Kidney (tissue), 14 donors: ENCODE data around the gene TEX50. TPM values are rescaled to one million over a fixed set of nuclear protein-coding genes. Genes with fewer than 3 reads are reported as not detected.
"Not testable (repeated sequence)": the region's sequence is repeated elsewhere in the genome, so short reads cannot be mapped to it uniquely, and the experiment has no call there.

Experiments used
- DNase-seq, 5 donors: peaks; one replicate each; pipeline ENCODE4 v3.0.0-alpha.2; 2013 to 2020
- FAIRE-seq: peaks from 2 replicates; lab custom pipeline; 2012; peaks lifted over from hg19 to GRCh38; lab: Jason Lieb, UNC
- H3K27ac ChIP-seq, 2 donors: one replicate each; pipeline ENCODE4 v1.7.0; 2013; ENCODE audit warnings: low read depth in 2 of 2, low read length in 2 of 2, inconsistent platforms in 1 of 2
- H3K27me3 ChIP-seq: one replicate; pipeline ENCODE4 v1.7.1; 2013; ENCODE audit warnings: low read length, inconsistent platforms; ENCODE audit not compliant: control insufficient read depth, insufficient read depth
- H3K36me3 ChIP-seq, 3 donors: one replicate each; pipeline versions ENCODE4 v1.7.0 to v1.7.1; 2013; ENCODE audit warnings: low read length in 3 of 3, control low read depth in 1 of 3, inconsistent platforms in 1 of 3; ENCODE audit not compliant: insufficient read depth in 3 of 3, control insufficient read depth in 2 of 3
- H3K4me1 ChIP-seq, 3 donors: one replicate each; pipeline versions ENCODE4 v1.7.0 to v1.7.1; 2013; ENCODE audit warnings: low read length in 3 of 3, inconsistent platforms in 1 of 3, low read depth in 1 of 3; ENCODE audit not compliant: control insufficient read depth in 2 of 3, insufficient read depth in 2 of 3
- H3K4me3 ChIP-seq, 3 donors: one replicate each; pipeline versions ENCODE4 v1.7.0 to v1.8.1; 2013; ENCODE audit warnings: low read length in 3 of 3, control low read depth in 1 of 3, inconsistent platforms in 1 of 3
- H3K9ac ChIP-seq, 3 donors: one replicate each; pipeline versions ENCODE4 v1.7.0 to v1.7.1; 2013; ENCODE audit warnings: low read length in 3 of 3, control low read depth in 1 of 3, inconsistent platforms in 1 of 3
- H3K9me3 ChIP-seq, 3 donors: one replicate each; pipeline versions ENCODE4 v1.7.0 to v1.7.1; 2013; ENCODE audit warnings: low read length in 3 of 3, control low read depth in 1 of 3, inconsistent platforms in 1 of 3; ENCODE audit not compliant: control insufficient read depth in 2 of 3, insufficient read depth in 1 of 3
- CTCF ChIP-seq: IDR thresholded peaks from 3 replicates; pipeline ENCODE4 v1.5.1; 2012; ENCODE audit warnings: mild to moderate bottlenecking, moderate library complexity, borderline replicate concordance; ENCODE audit not compliant: insufficient read depth; ENCODE audit errors: extremely low read depth
- intact Hi-C: fragments of 100-400 bp; cut with DNase I; formaldehyde crosslinking; loops from one replicate; pipeline ENCODE4 v1.11.1; 2022
- polyA plus RNA-seq: library from polyadenylated mRNA; stranded (reverse); fragments of 350-450 nt; fragmentation: Illumina TruSeq; extraction: RNeasy Lipid Tissue Mini Kit (QIAGEN cat#74804); gene quantifications from one replicate; pipeline ENCODE4 v1.2.3, GENCODE V29; 2014; ENCODE audit warnings: low read depth, low replicate concordance; ENCODE audit not compliant: insufficient read depth
- total RNA-seq: library from RNA; stranded (reverse); fragmentation: NEBNext Ultra II Directional; extraction: Animal tissue kit (Norgen Biotek cat#: 25700); gene quantifications from one replicate; pipeline ENCODE4 v1.2.1, GENCODE V29; 2021
- donor health status: control.
- donor health status: control.
- donor health status: control.
- donor health status: control.
- donor health status: control.
- donor health status: DM: yes; HTN: yes; CAD: no.
- donor health status: Normal renal cell carcinoma (clear cell type).

Gene TEX50
- total and polyA plus RNA-seq, 2 donors from 2014 or later: not detected

DNA sequence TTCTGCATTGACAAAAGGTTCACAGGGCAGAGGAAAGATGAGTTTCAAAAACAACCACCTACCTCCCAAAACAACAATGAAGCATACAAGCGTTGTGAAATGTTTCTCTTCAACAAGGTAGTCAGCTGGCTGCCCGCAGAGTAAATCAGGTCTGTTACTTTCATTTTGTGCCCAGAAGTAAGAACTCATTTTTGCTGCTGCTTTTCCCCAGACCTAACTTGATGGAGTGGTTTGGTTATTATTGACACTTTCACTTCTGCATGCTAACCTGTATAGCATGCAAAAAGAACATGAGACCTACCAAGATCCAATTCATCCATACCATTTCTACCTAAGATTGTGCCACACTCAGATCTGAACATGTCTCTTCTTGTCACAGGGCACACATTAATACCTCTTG is 33.5 kb upstream of the TEX50 start:
- Histone ChIP-seq H3K27me3 (no peaks in the 10 kb centered on the region), H3K27ac (no peak overlapping the region), H3K4me1 (no peaks in the 10 kb centered on the region), H3K9me3 (no peaks in the 10 kb centered on the region), H3K36me3 (no peaks in the 10 kb centered on the region), H3K9ac (no peak overlapping the region), H3K4me3 (no peak overlapping the region)
- intact Hi-C loops: no loop called here
- DNase-seq (no peak), FAIRE-seq (no peak)
- TF ChIP-seq CTCF: no peak

- Histone ChIP-seq H3K27me3 (no peaks in the 10 kb centered on the region), H3K4me1 (no peaks in the 10 kb centered on the region), H3K9me3 (no peaks in the 10 kb centered on the region), H3K27ac (peak within 1 kb of the TSS in 1 of 2 donors; percentile 35), H3K36me3 (no peaks in the 10 kb centered on the region), H3K9ac (no peak within 1 kb of the TSS), H3K4me3 (peak within 1 kb of the TSS in 2 of 3 donors; percentile 29 to 47)
- DNase-seq (peak in 2 of 5 donors; percentile 19 to 22), FAIRE-seq (no peak)
- intact Hi-C loops: no loop called here
- TF ChIP-seq CTCF: no peak
Observed at GRCh38 chr1:173603056-173603591, 32.0 kb upstream of the TEX50 start, which contains the start of gene SLC9C2. Gene SLC9C2, minus strand, starts transcription at chr1:173603072. Its CDS starts 1,296 bp downstream, at chr1:173601776.

GRCh38 chr1:173608503-173609216 is 26.5 kb upstream of the TEX50 start:
- TF ChIP-seq CTCF: no peak

GRCh38 chr1:173613086-173613485 is 22.1 kb upstream of the TEX50 start:
- H3K9me3 ChIP-seq, H3K36me3 ChIP-seq, FAIRE-seq, H3K27ac ChIP-seq, intact Hi-C loops, H3K27me3 ChIP-seq, H3K4me1 ChIP-seq, H3K9ac ChIP-seq, H3K4me3 ChIP-seq, DNase-seq: not testable (repeated sequence)

More at GRCh38 chr1:173608503-173609216, 26.5 kb upstream of the TEX50 start:
- H3K27me3 ChIP-seq: no peaks in the 10 kb centered on the region
- FAIRE-seq: no peak
- no peak overlapping the region for H3K9ac ChIP-seq
- H3K4me1 ChIP-seq: no peaks in the 10 kb centered on the region
- intact Hi-C loops: no loop called here
- no peaks in the 10 kb centered on the region for H3K9me3 ChIP-seq
- no peak for DNase-seq
- no peak overlapping the region for H3K27ac ChIP-seq
- H3K36me3 ChIP-seq: no peaks in the 10 kb centered on the region
- H3K4me3 ChIP-seq: no peak overlapping the region
